ENCODE measurements around the gene ETNK2. TPM values are rescaled to one million over a fixed set of nuclear protein-coding genes. Genes with fewer than 3 reads are reported as not detected.
A peak's percentile ranks its signal among the peaks of the same experiment; 100 is the strongest.

ETNK2 gene
- total RNA-seq, 1 experiment from 2014 or later, result 9.4 TPM

DNA sequence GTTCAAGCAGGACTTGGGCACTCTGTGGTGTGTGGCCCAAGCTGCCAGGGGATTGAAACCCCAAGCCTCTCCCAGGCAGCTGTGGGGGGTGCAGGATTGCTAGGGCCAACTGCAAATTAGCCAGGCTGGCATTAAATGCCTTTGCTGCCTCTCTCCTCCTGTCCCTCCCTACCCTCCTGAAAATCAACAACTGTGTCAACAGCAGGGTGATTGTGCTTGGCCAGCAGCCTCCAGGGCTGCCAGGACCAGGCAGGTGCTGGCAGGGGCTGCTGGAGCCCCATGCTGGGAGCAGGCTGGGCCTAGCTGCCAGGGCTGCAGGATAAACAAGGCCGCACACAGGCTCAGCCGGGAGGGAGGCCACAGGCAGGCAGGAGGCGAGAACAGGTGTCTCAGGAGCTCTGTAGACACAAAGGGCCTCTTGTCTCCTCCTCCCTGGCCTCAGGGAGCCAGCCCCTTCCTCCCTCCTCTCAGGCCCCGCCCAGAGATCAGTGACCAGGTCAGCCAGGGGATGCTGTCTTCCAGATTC lies 67.5 kb downstream of the ETNK2 start:
- H3K36me3 ChIP-seq, result no peaks in the 10 kb centered on the region
- H3K27me3 ChIP-seq, result no peaks in the 10 kb centered on the region
- H3K4me3 ChIP-seq, result no peak overlapping the region
- H3K4me1 ChIP-seq, result peaks cover 54% of the 10 kb centered on the region
- peak; percentile 98 to 99 for DNase-seq
- no peaks in the 10 kb centered on the region for H3K9me3 ChIP-seq (replicated peaks)
- peak overlapping the region; percentile 95 for H3K27ac ChIP-seq

DNA sequence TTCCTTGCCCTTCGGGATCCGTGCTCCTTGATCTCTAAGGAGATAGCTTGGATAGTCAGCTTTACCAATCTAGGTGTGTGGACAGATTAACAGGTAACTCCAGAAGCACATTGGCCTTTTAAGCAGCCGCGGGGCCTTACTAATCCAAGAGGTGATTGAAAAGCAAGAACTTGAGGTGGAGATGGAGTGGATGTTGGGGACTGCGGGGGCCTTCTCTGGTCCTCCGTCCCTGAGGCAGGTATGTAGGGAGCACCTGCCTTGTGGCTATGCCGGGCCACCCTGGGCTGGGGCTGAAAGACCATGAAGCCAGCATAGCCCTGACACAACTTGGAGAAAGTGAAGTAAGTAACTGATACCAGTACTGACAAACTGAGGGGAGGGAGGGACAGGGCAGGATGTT lies 68.4 kb downstream of the ETNK2 start:
- Histone ChIP-seq H3K4me3 (no peak overlapping the region), H3K9me3 (replicated peaks) (no peaks in the 10 kb centered on the region), H3K36me3 (no peaks in the 10 kb centered on the region), H3K27ac (peak overlapping the region; percentile 95), H3K27me3 (no peaks in the 10 kb centered on the region), H3K4me1 (peaks cover 62% of the 10 kb centered on the region)
- DNase-seq, result no peak

DNA sequence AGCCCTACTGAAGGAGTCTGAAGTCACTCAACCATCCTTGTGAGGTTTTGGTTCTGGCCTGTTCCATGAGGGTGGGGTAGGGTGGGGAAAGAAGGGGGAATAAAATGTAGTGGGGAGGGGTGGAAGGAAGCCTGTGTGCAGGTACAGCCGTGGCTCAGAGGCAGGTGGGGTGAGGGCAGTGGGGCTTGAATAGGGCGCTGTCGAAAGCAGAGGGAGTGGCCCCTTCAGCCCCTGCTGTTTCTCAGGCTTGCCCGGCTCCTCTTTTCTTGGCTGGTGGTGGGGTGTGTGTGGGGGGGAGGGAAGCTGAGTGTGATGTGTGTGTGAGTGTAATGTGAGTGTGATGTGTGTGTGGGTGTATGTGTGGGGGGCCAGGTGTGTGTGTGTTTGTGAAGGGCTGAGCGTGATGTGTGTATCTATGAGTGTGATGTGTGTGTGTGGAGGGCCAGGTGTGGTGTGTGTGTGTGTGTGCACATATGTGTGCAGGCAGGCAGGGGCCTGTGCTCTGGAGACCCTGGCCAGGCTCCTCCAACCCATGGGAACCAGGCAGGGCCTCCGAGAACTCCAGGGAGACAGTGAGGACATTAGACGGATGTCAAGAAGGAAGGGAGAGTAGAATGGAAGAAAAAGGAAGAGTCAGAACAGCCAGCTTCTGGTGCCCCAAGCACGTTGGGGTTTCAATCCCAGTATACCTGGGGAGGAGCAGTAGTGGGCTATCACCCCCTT lies 69.9 kb downstream of the ETNK2 start:
- no peak overlapping the region for H3K27ac ChIP-seq
- H3K4me1 ChIP-seq, result peaks cover 70% of the 10 kb centered on the region
- no peaks in the 10 kb centered on the region for H3K9me3 ChIP-seq (replicated peaks)
- no peak overlapping the region for H3K4me3 ChIP-seq
- DNase-seq, result no peak
- H3K27me3 ChIP-seq, result no peaks in the 10 kb centered on the region
- H3K36me3 ChIP-seq, result no peaks in the 10 kb centered on the region

DNA sequence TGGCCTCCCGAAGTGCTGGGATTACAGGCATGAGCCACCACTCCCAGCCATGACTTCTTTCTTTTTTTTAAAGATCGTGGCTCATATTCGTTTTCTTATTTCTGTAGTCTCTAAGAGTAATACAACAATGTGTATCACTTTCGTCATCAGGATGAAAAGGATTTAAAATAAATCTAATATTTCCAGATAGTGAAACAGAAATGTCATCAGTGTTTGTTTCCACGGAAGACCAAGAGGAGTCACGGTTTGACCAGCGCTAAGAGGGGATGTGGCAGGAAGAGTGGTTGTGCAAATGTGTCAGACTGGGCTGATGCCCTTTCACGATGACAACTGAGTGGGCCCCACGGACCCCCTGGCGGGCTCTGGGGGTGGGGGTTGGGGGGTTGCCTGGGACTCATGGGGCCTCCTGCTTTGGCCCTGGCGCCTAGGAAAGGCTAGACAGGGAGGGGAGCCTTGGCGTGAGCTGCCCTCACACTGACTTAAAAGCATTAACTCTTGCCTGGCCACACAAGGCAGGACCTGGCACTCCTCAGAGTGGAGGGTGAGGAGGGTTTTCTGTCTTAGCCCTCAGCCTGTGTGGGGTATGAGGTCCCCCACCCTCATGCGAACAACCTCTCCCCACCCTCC lies 70.6 kb downstream of the ETNK2 start:
- H3K4me1 ChIP-seq, result peaks cover 70% of the 10 kb centered on the region
- DNase-seq, result no peak

More for the DNA sequence above, 70.6 kb downstream of the ETNK2 start:
- no peaks in the 10 kb centered on the region for H3K27me3 ChIP-seq
- no peak overlapping the region; the same call in 1 of the 2 replicates for H3K27ac ChIP-seq
- no peak overlapping the region for H3K4me3 ChIP-seq
- H3K36me3 ChIP-seq, result no peaks in the 10 kb centered on the region
- H3K9me3 ChIP-seq (replicated peaks), result no peaks in the 10 kb centered on the region

Other genes starting within 250 kb of the ETNK2 start
- gene SOX13, start 78.9 kb downstream of the ETNK2 start, total RNA-seq (2014; rRNA removed; shearing (Covaris generic)), result 28.9 and 35.1 TPM in 2 replicates
- gene REN, start 14.3 kb upstream of the ETNK2 start, total RNA-seq (2014; rRNA removed; shearing (Covaris generic)), result not detected in 2 replicates
- gene KISS1, start 44.4 kb upstream of the ETNK2 start, total RNA-seq (2014; rRNA removed; shearing (Covaris generic)), result not detected in 2 replicates
- gene GOLT1A, start 61.9 kb upstream of the ETNK2 start, total RNA-seq (2014; rRNA removed; shearing (Covaris generic)), result not detected in 2 replicates
- gene PLEKHA6, start 207.9 kb upstream of the ETNK2 start, total RNA-seq (2014; rRNA removed; shearing (Covaris generic)), result 1.2 and 1.5 TPM in 2 replicates

All from SJCRH30 (cell line).